ENCODE measurements around the gene HGF. TPM values are rescaled to one million over a fixed set of nuclear protein-coding genes. Genes with fewer than 3 reads are reported as not detected.
"Not testable (repeated sequence)": the region's sequence is repeated elsewhere in the genome, so short reads cannot be mapped to it uniquely, and the experiment has no call there.

The HGF gene
- total RNA-seq, 1 donor from 2014 or later, result 0.22 TPM

DNA sequence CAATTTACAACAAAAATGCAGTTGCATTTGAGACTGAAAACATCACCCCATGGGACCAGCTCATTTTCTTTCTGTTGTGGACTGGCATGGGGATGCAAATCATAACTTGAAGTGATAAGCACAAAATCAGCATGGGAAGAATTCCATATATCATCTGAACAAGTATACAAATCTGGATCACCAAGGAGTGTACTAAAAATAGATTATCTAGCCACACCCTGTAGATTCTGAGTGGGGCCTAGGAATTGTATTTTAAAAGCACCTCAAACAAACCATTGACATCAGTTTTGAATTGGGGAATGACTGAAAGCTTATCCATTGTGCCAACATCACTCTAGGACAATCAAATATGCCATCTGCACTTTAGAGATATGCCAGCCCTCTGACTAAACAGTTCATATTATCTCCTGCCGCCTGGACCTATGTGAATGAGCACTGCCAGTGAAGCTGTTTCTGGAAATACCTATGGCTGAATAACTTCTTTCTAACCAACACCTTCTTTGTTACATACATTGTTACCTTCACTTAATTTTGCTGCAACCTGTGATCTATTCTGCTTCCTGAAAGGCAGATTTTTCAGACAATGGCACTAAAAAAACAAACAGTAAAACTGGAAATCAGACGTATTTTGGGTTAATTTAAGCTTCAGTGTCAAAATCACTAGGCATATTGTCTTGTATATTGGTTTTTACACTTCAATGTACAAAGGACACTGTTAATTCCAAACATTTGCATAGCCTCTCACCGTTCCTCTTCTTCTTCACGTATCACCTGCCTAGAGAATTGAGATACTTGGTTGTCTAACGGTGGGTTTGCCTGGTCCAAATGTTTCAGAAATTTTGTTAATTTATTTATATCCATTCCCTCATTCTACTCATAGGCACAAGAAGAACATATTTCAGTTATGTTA, 42.4 kb upstream of the HGF start:
- H3K27ac Mint-ChIP-seq, result no peak overlapping the region
- Histone ChIP-seq H2AFZ (replicated peaks) (no peak overlapping the region), H3K4me1 (no peaks in the 10 kb centered on the region), H3K27me3 (no peaks in the 10 kb centered on the region), H3K36me3 (no peaks in the 10 kb centered on the region), H3K79me2 (ENCODE audit: low read depth) (no peaks in the 10 kb centered on the region), H3K9me3 (ENCODE audit: low read depth) (no peaks in the 10 kb centered on the region), H3K4me3 (no peak overlapping the region), H4K20me1 (ENCODE audit: low read depth) (no peaks in the 10 kb centered on the region), H3K27ac (no peak overlapping the region), H3F3A (ENCODE audit: low read depth) (no peaks in the 10 kb centered on the region), H3K4me2 (no peak overlapping the region), H3K9ac (no peak overlapping the region)
- peaks cover 4% of the 10 kb centered on the region for H3K4me1 Mint-ChIP-seq
- peaks cover 4% of the 10 kb centered on the region for H3K27me3 Mint-ChIP-seq (ENCODE audit: insufficient read depth, low read depth)
- H3K9me3 Mint-ChIP-seq, result no peaks in the 10 kb centered on the region
- no peaks in the 10 kb centered on the region for H3K36me3 Mint-ChIP-seq
- TF ChIP-seq, protein P1, sequence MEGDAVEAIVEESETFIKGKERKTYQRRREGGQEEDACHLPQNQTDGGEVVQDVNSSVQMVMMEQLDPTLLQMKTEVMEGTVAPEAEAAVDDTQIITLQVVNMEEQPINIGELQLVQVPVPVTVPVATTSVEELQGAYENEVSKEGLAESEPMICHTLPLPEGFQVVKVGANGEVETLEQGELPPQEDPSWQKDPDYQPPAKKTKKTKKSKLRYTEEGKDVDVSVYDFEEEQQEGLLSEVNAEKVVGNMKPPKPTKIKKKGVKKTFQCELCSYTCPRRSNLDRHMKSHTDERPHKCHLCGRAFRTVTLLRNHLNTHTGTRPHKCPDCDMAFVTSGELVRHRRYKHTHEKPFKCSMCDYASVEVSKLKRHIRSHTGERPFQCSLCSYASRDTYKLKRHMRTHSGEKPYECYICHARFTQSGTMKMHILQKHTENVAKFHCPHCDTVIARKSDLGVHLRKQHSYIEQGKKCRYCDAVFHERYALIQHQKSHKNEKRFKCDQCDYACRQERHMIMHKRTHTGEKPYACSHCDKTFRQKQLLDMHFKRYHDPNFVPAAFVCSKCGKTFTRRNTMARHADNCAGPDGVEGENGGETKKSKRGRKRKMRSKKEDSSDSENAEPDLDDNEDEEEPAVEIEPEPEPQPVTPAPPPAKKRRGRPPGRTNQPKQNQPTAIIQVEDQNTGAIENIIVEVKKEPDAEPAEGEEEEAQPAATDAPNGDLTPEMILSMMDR (IDR thresholded peaks at IDR 0.05), result no peak
- TF ChIP-seq EZH2phosphoT487 (IDR thresholded peaks at IDR 0.05) (no peak), EZH2 (IDR thresholded peaks at IDR 0.05) (no peak)
- DNase-seq (ENCODE audit: low spot score), result no peak
- H3K4me3 Mint-ChIP-seq, result no peak overlapping the region

GRCh38 chr7:81810476-81811155, 40.8 kb upstream of the HGF start:
- Histone ChIP-seq H3K79me2 (ENCODE audit: low read depth) (no peaks in the 10 kb centered on the region), H3K27me3 (no peaks in the 10 kb centered on the region), H3K27ac (no peak overlapping the region), H2AFZ (replicated peaks) (no peak overlapping the region), H3K4me2 (no peak overlapping the region), H3F3A (ENCODE audit: low read depth) (no peaks in the 10 kb centered on the region), H3K4me1 (no peaks in the 10 kb centered on the region), H3K4me3 (no peak overlapping the region), H3K36me3 (no peaks in the 10 kb centered on the region), H3K9me3 (ENCODE audit: low read depth) (no peaks in the 10 kb centered on the region), H3K9ac (no peak overlapping the region), H4K20me1 (ENCODE audit: low read depth) (no peaks in the 10 kb centered on the region)
- Mint-ChIP-seq H3K9me3 (no peaks in the 10 kb centered on the region), H3K4me3 (no peak overlapping the region), H3K27me3 (ENCODE audit: insufficient read depth, low read depth) (peaks cover 4% of the 10 kb centered on the region), H3K36me3 (no peaks in the 10 kb centered on the region), H3K4me1 (no peaks in the 10 kb centered on the region), H3K27ac (no peak overlapping the region)
- no peak for DNase-seq (ENCODE audit: low spot score)
- no peak for TF ChIP-seq EZH2 (IDR thresholded peaks at IDR 0.05)
- TF ChIP-seq, protein P1 (IDR thresholded peaks at IDR 0.05), result no peak
- no peak for TF ChIP-seq EZH2phosphoT487 (IDR thresholded peaks at IDR 0.05)

- H2AFZ ChIP-seq (replicated peaks); H3K9ac ChIP-seq; H4K20me1 ChIP-seq (ENCODE audit: low read depth); DNase-seq (ENCODE audit: low spot score); H3K79me2 ChIP-seq (ENCODE audit: low read depth); H3K4me1 ChIP-seq; H3K4me3 ChIP-seq; H3K36me3 ChIP-seq; H3K27ac Mint-ChIP-seq; H3F3A ChIP-seq (ENCODE audit: low read depth); H3K4me2 ChIP-seq; H3K36me3 Mint-ChIP-seq; H3K4me3 Mint-ChIP-seq; H3K27me3 Mint-ChIP-seq (ENCODE audit: insufficient read depth, low read depth); H3K4me1 Mint-ChIP-seq; H3K9me3 Mint-ChIP-seq; H3K27me3 ChIP-seq; H3K27ac ChIP-seq; H3K9me3 ChIP-seq (ENCODE audit: low read depth): not testable (repeated sequence)
Observed at GRCh38 chr7:81808310-81808709, 38.5 kb upstream of the HGF start.

GRCh38 chr7:81803267-81803666, 33.4 kb upstream of the HGF start:
- no peak for DNase-seq (ENCODE audit: low spot score)
- H3K27me3 Mint-ChIP-seq (ENCODE audit: insufficient read depth, low read depth), result no peaks in the 10 kb centered on the region

More at GRCh38 chr7:81803267-81803666, 33.4 kb upstream of the HGF start:
- H3K4me3 Mint-ChIP-seq, result no peak overlapping the region
- Histone ChIP-seq H3K9ac (no peak overlapping the region), H3K27ac (no peak overlapping the region), H4K20me1 (ENCODE audit: low read depth) (no peaks in the 10 kb centered on the region), H3K4me1 (no peaks in the 10 kb centered on the region), H3F3A (ENCODE audit: low read depth) (no peaks in the 10 kb centered on the region), H3K4me3 (no peak overlapping the region), H3K4me2 (no peak overlapping the region), H3K79me2 (ENCODE audit: low read depth) (no peaks in the 10 kb centered on the region), H3K27me3 (no peaks in the 10 kb centered on the region), H3K36me3 (no peaks in the 10 kb centered on the region), H2AFZ (replicated peaks) (no peak overlapping the region), H3K9me3 (ENCODE audit: low read depth) (no peaks in the 10 kb centered on the region)
- H3K36me3 Mint-ChIP-seq, result no peaks in the 10 kb centered on the region
- no peak for TF ChIP-seq EZH2phosphoT487 (IDR thresholded peaks at IDR 0.05)
- TF ChIP-seq, protein P1 (IDR thresholded peaks at IDR 0.05), result no peak
- TF ChIP-seq EZH2 (IDR thresholded peaks at IDR 0.05), result no peak
- no peak overlapping the region for H3K27ac Mint-ChIP-seq
- H3K9me3 Mint-ChIP-seq, result no peaks in the 10 kb centered on the region
- H3K4me1 Mint-ChIP-seq, result no peaks in the 10 kb centered on the region

Data from neural progenitor cell (in vitro differentiated cells).